Stimulated activated CD8-positive, alpha-beta memory T cell treated with anti-CD3 and anti-CD28 coated beads, Interleukin-4, amount 100 ng/mL, for 24 hours (primary cell): ENCODE measurements around the gene DCTN1.
"Not testable (repeated sequence)": the region's sequence is repeated elsewhere in the genome, so short reads cannot be mapped to it uniquely, and the experiment has no call there.

Experiments
- DNase-seq: peaks from one replicate; pipeline ENCODE4 v3.0.0-alpha.2; 2020; ENCODE audit warnings: low read depth

DCTN1 gene

GRCh38 chr2:74379851-74380789, at the start of gene DCTN1:
Gene DCTN1, minus strand, starts transcription at chr2:74380311. Its CDS starts 274 bp downstream, at chr2:74380037.
- DNase-seq: no peak

DNA sequence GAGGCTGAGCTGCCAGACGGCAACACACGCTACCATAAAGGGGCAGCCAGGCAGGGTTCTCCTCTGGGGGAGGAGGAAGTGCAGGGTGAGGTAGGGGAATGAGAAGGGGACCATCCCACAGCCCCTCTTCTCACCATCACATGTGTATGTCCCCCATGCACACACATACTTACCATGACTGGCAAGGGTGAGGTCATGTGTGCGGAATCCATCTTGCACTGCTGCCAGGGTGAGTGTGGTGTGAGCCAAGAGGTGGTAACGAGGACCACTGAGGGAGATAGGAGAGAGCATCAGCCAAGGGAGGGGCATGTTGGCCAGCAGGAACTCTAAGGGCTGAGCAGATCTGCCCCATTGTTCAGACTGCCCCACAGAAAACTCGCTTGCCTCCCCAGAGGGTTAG, 48.6 kb upstream of the DCTN1 start:
- DNase-seq: no peak

- DNase-seq: no peak
Observed at GRCh38 chr2:74427551-74427950, 47.4 kb upstream of the DCTN1 start.

DNA sequence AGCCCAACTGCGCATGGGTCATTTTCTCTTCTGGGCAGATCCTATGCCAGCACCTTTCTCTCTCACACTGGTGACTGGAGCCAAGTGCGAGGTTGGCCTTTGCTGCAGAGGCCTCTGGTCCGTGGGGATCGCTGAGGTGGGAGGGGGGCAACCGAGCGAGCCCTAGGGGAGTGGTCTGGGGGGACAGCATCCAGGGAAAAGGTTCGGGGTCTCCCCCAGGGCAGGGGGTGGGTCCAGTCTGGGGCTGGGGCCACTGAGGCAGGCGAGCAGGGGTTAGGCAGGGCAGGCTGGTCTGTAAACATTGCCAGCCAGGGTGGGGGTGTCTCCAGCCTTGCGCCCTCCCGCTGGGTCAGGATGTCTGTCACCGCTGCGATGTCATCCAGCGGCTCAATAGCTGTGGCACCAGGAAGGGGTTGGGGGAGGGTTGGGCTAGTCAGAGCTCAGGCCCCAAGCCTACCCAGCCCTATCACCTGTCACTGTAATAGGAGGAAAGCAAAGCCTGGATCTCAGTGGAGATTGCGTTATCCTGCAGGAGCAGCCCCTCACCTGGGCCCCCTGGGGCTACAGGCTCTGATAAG, 46.2 kb upstream of the DCTN1 start:
- DNase-seq: no peak

GRCh38 chr2:74425523-74425922, 45.4 kb upstream of the DCTN1 start:
- DNase-seq: no peak

DNA sequence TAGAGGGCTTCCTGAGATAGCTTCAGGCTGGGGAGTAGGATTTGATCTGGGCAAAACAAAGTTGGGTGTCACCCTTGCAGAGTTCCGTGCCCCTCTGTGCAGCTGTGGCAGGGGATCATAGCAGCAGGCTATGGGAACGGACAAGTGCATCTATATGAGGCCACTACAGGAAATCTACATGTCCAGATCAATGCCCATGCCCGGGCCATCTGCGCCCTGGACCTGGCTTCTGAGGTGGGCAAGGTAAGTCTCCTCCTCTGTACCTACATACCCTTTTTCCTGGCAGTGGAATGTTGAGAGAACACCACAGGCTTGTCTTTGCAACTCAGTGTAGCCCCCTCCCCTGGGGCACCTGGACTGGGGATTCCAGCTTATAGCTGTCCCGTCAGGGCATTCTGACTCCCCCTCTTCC, 44.9 kb upstream of the DCTN1 start:
- no peak for DNase-seq

GRCh38 chr2:74424139-74424992, 44.3 kb upstream of the DCTN1 start:
- DNase-seq: no peak

- no peak for DNase-seq
Observed at GRCh38 chr2:74423231-74424095, 43.4 kb upstream of the DCTN1 start.

- peak; percentile 95 for DNase-seq
Observed at GRCh38 chr2:74421221-74421870, 41.2 kb upstream of the DCTN1 start, which contains the start of the genes C2orf81 and WDR54. Gene C2orf81, minus strand, starts transcription at chr2:74421619. Its CDS starts 59 bp downstream, at chr2:74421560. Gene WDR54, plus strand, starts transcription at chr2:74421730. Its CDS starts 424 bp downstream, at chr2:74422154.

DNA sequence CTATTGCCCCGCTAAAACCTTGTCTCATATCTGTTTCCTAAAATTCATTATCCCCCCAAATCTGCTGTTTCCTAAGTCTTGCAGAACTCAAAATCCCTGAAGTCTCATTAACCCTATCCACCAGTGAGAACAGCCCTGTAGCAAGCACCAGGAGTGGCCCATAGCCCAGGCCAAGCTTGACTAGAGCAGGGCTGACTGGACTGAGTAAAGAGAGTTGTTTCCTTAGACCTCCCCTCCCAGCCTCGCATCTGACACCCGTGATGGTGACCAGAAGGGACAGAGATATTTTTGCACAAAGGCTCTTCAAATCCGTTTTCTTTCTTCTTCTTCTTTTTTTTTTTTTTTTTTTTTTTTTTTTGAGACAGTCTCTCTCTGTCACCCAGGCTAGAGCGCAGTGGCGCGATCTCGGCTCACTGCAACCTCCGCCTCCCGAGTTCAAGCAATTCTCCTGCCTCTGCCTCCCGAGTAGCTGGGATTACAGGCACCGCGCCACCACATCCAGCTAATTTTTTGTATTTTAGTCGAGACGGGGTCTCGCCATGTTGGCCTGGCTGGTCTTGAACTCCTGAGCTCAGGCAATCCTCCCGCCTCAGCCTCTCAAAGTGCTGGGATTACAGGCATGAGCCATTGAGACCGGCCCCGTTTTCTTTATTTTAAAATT, 40.5 kb upstream of the DCTN1 start:
- DNase-seq: not testable (repeated sequence)

DNA sequence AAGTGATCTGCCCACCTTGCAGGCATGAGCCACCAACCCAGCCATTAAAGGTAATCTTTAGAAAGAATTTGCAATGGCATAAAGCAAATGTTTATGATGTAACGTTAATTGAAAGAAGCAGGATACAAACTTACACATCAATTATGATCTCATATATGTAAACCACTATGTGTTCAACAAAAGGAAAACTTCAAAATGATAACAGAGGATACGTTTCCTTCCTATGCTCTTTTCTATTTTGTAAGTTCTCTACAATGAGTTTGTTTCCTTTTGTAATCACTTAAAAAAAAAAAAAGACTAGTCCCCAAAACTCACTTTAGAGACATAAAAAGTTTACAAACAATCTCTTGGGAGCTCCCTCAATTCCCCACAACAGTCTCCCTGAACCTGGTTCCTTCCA, 39.9 kb upstream of the DCTN1 start:
- DNase-seq: no peak

- no peak for DNase-seq
Observed at GRCh38 chr2:74419345-74419744, 39.2 kb upstream of the DCTN1 start.

- no peak for DNase-seq
Observed at GRCh38 chr2:74418312-74418711, 38.2 kb upstream of the DCTN1 start.

DNA sequence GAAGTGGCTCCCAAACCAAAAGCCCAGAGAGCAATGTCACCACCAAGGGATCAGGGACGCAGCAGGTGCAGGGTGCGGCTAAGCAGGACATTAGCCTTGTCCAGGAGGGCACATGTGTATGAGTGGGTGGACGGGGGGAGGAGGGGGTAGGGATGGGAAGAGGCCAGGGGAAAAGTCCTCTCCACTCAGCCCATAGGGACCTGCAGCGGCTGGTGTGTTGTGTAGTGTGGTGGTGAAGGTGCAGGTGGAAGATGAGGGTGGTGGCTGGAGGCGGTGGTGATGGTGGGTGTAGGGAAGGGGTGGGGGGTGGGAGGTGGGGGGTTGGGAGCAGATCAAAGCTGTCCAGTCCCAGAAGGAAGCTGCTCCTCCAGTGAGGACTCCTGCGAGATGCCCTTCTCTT, 37.7 kb upstream of the DCTN1 start:
- DNase-seq: no peak

GRCh38 chr2:74417197-74417596, 37.1 kb upstream of the DCTN1 start:
- DNase-seq: no peak

GRCh38 chr2:74416778-74417177, 36.7 kb upstream of the DCTN1 start:
- no peak for DNase-seq

- no peak for DNase-seq
Observed at GRCh38 chr2:74415762-74416395, 35.8 kb upstream of the DCTN1 start.

DNA sequence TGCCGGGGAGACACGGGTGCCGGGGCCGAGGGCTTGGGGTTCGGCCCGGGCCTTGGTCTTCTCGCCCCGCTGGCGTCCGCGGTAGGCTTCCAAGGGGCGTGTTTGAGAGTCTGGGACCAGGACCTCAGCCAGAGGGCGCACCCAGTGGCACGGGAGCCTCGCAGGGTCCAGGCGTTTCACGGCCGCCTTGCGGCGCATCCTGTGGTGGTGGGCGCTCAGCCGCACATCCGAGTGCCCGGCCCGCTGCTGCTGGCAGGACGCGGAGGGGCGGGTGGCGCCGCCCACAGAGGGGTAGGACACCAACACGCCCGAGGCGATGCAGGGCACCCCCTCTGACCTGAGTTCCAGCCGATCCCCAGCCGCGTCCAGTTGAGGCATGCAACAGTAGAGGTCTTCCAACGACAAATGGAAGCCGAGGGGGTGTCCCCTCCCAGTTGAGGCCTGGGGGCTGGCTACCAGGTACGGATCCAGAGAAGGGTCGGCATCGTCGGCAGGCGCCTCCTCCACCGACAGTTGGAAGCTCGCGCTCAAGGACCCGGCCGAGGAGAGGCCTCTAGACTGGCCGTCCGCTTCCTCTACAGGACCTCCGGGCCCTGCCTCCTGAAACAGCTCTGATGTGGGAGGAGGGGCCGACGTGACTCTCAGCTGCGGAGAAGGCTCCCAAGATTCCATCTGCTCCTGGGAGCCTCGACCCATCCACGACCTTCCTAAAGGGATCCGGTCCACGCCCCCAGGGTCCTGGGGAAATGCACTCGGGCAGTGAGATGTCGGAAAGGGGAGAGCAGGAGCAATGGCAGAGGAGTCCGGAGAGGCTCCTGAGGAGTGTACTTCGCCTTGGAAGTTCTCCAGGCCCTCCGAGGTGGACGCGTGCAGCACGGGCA, 35.0 kb upstream of the DCTN1 start:
- peak; percentile 7 for DNase-seq

DNA sequence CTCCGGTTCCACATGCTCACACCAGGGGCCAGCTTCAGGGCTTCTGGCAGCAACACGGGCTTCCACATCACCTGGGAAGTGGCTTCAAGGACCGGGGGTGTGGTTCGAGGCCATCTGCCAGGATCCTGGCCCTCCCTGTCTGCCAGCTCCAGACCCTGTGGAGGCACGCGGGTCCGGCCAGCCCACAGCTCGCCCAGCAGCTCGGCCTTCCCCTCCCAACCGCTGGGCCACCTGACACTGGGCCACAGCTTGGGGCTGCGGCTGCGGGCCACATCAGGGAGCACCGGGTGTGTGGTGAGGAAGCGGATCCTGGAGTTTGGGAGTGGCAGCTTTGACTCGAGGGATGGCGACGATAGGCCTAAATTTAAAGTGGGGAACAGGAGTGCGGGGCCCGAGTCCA, 34.3 kb upstream of the DCTN1 start:
- no peak for DNase-seq
